Dendritic cell treated with granulocyte-macrophage colony-stimulating factor and Interleukin-4, amounts not matched to agents 40 ng/mL and 50 ng/mL, for 4 days (primary cell): Measurements from ENCODE around the gene TMEM266.
A peak's percentile ranks its signal among the peaks of the same experiment; 100 is the strongest.
"Not testable (repeated sequence)": the region's sequence is repeated elsewhere in the genome, so short reads cannot be mapped to it uniquely, and the experiment has no call there.

Experiments
- H3K27ac Mint-ChIP-seq: one replicate; pipeline ENCODE4 v1.8.0; 2022; ENCODE audit warnings: mild to moderate bottlenecking, mixed read lengths
- H3K27me3 Mint-ChIP-seq: one replicate; pipeline ENCODE4 v1.8.0; 2022; ENCODE audit warnings: mild to moderate bottlenecking, mixed read lengths
- H3K36me3 Mint-ChIP-seq: one replicate; pipeline ENCODE4 v1.8.0; 2022; ENCODE audit warnings: low read depth, mixed read lengths
- H3K4me1 Mint-ChIP-seq: one replicate; pipeline ENCODE4 v1.8.0; 2022; ENCODE audit warnings: low read depth, mixed read lengths
- H3K4me3 Mint-ChIP-seq: one replicate; pipeline ENCODE4 v1.8.0; 2022; ENCODE audit warnings: mild to moderate bottlenecking, moderate library complexity, mixed read lengths
- H3K9me3 Mint-ChIP-seq: one replicate; pipeline ENCODE4 v1.8.0; 2022; ENCODE audit warnings: mixed read lengths
- intact Hi-C: fragments of 100-400 bp; cut with micrococcal nuclease; formaldehyde crosslinking; loops from one replicate; pipeline ENCODE4 v1.15.0; 2022

Gene TMEM266, protein sequence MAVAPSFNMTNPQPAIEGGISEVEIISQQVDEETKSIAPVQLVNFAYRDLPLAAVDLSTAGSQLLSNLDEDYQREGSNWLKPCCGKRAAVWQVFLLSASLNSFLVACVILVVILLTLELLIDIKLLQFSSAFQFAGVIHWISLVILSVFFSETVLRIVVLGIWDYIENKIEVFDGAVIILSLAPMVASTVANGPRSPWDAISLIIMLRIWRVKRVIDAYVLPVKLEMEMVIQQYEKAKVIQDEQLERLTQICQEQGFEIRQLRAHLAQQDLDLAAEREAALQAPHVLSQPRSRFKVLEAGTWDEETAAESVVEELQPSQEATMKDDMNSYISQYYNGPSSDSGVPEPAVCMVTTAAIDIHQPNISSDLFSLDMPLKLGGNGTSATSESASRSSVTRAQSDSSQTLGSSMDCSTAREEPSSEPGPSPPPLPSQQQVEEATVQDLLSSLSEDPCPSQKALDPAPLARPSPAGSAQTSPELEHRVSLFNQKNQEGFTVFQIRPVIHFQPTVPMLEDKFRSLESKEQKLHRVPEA

DNA sequence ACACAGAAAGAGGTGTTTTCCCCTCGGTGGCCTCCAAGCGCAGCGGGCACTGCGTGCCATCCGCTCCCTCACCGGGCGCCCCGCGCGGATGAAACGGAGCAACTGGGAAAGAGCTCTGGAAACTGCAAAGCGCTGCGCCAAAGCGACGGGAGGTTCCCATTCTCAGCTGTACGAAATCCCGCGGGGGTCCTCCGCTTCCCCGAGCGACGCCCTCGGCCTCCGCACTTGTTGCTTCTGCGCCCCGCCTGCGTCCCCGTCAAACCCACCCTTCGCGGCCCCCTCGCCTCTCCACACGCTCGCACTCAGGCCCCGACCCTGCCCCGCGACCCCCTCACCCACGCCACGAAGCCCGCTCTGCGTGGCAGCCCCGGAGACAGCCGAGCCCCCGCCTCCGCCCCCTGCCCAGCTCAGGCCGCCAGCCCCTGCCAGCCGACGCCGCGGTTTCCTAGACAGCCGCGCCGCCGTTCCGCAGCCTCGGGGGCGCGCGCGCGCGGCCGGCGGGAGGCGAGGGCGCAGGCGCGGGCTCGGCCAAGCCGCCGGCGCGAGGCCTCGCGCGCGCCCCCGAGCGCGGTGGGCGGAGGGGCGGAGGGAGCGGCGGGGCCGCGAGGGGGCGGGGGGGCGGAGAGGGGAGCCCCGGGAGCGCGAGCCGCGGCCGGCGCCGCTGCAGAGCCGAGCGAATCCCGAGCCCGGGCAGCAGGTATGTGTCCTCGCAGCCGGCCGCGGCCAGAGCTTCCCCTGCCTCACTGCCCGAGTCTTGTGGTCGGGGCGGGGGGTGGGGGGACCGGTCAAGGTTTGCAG, at the start of gene TMEM266:
Gene TMEM266, plus strand, starts transcription at position 666 of the 798 bp plus-strand sequence. CDS start 74,279 bp downstream, outside the sequence.
- H3K36me3 Mint-ChIP-seq, result no peaks in the 10 kb centered on the region
- intact Hi-C loops, result no loop called here
- no peaks in the 10 kb centered on the region for H3K9me3 Mint-ChIP-seq
- H3K4me1 Mint-ChIP-seq, result peaks cover 24% of the 10 kb centered on the region
- peaks cover 39% of the 10 kb centered on the region for H3K27me3 Mint-ChIP-seq
- no peak within 1 kb of the TSS for H3K27ac Mint-ChIP-seq
- peak within 1 kb of the TSS; percentile 71 for H3K4me3 Mint-ChIP-seq

- no peaks in the 10 kb centered on the region for H3K27me3 Mint-ChIP-seq
- H3K27ac Mint-ChIP-seq, result no peak overlapping the region
- H3K4me3 Mint-ChIP-seq, result no peak overlapping the region
- intact Hi-C loops, result no loop called here
- no peaks in the 10 kb centered on the region for H3K9me3 Mint-ChIP-seq
- H3K36me3 Mint-ChIP-seq, result no peaks in the 10 kb centered on the region
- H3K4me1 Mint-ChIP-seq, result peaks cover 35% of the 10 kb centered on the region
Observed at GRCh38 chr15:76010613-76011012, 49.2 kb upstream of the TMEM266 start.

DNA sequence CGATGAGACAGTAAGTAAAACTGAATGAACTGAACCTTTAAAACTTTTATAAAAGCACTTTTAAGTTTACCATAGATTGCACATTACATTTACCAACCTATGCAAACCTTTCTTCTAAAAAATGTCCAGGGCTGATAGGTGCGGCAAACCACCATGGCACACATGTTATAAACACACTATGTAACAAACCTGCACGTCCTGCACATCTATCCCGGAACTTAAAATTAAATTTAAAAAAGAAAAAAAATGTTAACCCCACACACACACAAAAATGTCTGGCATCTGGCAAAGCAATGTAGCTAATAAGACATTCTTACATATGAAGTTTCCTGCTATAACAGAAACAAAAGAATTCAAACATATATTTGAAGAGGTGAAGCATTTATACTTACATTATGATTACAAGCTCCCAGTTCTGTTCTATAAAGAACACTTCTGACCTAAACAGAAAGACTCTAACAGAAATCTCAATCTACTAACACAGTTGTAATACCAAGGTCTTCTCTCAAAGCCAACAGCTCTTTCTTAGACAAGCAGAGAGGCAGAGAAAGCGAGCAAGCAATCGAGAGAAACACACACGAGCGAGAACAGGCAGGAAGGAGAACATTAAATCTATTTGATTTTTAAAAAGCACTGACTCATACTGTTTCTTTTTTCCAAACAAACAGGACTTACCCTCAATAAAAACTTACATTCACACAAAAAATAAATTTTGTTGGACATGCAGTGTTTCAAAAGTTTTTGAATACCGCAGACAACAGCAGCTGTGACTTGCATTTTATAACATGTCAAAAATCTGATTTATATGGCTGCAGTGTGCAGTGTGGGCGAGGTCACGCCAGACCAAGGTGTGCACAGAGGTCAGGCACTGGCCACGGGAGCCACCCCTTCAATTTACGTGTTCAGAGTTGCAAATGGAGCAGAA, 47.9 kb upstream of the TMEM266 start, which contains the start of gene NRG4:
Gene NRG4, minus strand, starts transcription at position 798 of the 925 bp plus-strand sequence. CDS start 1,194 bp downstream, outside the sequence.
- H3K27ac Mint-ChIP-seq, result peak within 1 kb of the TSS; percentile 54
- peak within 1 kb of the TSS; percentile 69 for H3K4me3 Mint-ChIP-seq
- H3K36me3 Mint-ChIP-seq, result no peaks in the 10 kb centered on the region
- peaks cover 22% of the 10 kb centered on the region for H3K4me1 Mint-ChIP-seq
- H3K27me3 Mint-ChIP-seq, result no peaks in the 10 kb centered on the region
- H3K9me3 Mint-ChIP-seq, result peaks cover 12% of the 10 kb centered on the region
- intact Hi-C loops, result no loop called here

- not testable (repeated sequence) for H3K4me3 Mint-ChIP-seq
Observed at GRCh38 chr15:76013470-76013869, 46.3 kb upstream of the TMEM266 start.

GRCh38 chr15:76024021-76024768, 35.6 kb upstream of the TMEM266 start:
- H3K4me3 Mint-ChIP-seq, result no peak overlapping the region
- no peaks in the 10 kb centered on the region for H3K27me3 Mint-ChIP-seq
- no peaks in the 10 kb centered on the region for H3K4me1 Mint-ChIP-seq
- intact Hi-C loops, result no loop called here
- H3K27ac Mint-ChIP-seq, result no peak overlapping the region
- H3K9me3 Mint-ChIP-seq, result peaks cover 38% of the 10 kb centered on the region
- no peaks in the 10 kb centered on the region for H3K36me3 Mint-ChIP-seq

More at GRCh38 chr15:76013470-76013869, 46.3 kb upstream of the TMEM266 start:
- H3K9me3 Mint-ChIP-seq, result peaks cover 27% of the 10 kb centered on the region
- H3K27me3 Mint-ChIP-seq, intact Hi-C loops, H3K36me3 Mint-ChIP-seq, H3K27ac Mint-ChIP-seq: not testable (repeated sequence)
- H3K4me1 Mint-ChIP-seq, result peaks cover 15% of the 10 kb centered on the region

- intact Hi-C loops, result no loop called here
- H3K9me3 Mint-ChIP-seq, result peaks cover 11% of the 10 kb centered on the region
Observed at GRCh38 chr15:76032046-76032445, 27.7 kb upstream of the TMEM266 start.

GRCh38 chr15:76033438-76033837, 26.3 kb upstream of the TMEM266 start:
- no peaks in the 10 kb centered on the region for H3K27me3 Mint-ChIP-seq
- no peaks in the 10 kb centered on the region for H3K4me1 Mint-ChIP-seq

More at GRCh38 chr15:76032046-76032445, 27.7 kb upstream of the TMEM266 start:
- Mint-ChIP-seq H3K36me3 (no peaks in the 10 kb centered on the region), H3K4me1 (no peaks in the 10 kb centered on the region), H3K27me3 (no peaks in the 10 kb centered on the region), H3K4me3 (no peak overlapping the region), H3K27ac (no peak overlapping the region)

GRCh38 chr15:76034111-76034510, 25.7 kb upstream of the TMEM266 start:
- no peaks in the 10 kb centered on the region for H3K9me3 Mint-ChIP-seq
- intact Hi-C loops, result no loop called here
- H3K27me3 Mint-ChIP-seq, result no peaks in the 10 kb centered on the region
- no peaks in the 10 kb centered on the region for H3K36me3 Mint-ChIP-seq
- no peak overlapping the region for H3K4me3 Mint-ChIP-seq
- no peaks in the 10 kb centered on the region for H3K4me1 Mint-ChIP-seq
- H3K27ac Mint-ChIP-seq, result no peak overlapping the region

More at GRCh38 chr15:76033438-76033837, 26.3 kb upstream of the TMEM266 start:
- Mint-ChIP-seq H3K27ac (no peak overlapping the region), H3K9me3 (no peaks in the 10 kb centered on the region), H3K4me3 (no peak overlapping the region), H3K36me3 (no peaks in the 10 kb centered on the region)
- intact Hi-C loops, result no loop called here

DNA sequence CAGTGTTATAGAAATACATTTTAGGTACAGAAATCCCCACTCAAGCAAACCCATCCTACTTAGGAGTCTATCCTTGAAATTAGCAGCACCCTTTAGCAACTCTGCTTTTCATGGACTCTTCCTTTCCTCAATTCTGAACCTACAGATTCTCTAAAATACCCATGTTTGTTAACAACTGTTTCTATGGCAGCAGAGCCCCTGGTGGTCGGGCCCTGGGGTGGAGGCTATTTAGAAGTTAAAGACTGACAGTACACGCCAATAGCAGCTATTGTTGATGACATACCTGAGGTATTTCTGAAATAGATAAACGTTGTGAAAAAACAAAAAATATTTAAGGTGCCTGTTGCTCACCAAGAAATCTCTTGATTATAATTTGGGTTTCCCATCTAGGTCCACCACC, 24.2 kb upstream of the TMEM266 start:
- no peaks in the 10 kb centered on the region for H3K9me3 Mint-ChIP-seq
- intact Hi-C loops, result no loop called here
- H3K27ac Mint-ChIP-seq, result no peak overlapping the region
- H3K4me1 Mint-ChIP-seq, result no peaks in the 10 kb centered on the region
- no peaks in the 10 kb centered on the region for H3K36me3 Mint-ChIP-seq
- no peak overlapping the region for H3K4me3 Mint-ChIP-seq
- no peaks in the 10 kb centered on the region for H3K27me3 Mint-ChIP-seq

- Mint-ChIP-seq H3K27ac (no peak overlapping the region), H3K27me3 (no peaks in the 10 kb centered on the region)
Observed at GRCh38 chr15:76038512-76038911, 21.3 kb upstream of the TMEM266 start.

GRCh38 chr15:76054201-76054600, 5.6 kb upstream of the TMEM266 start:
- H3K36me3 Mint-ChIP-seq, intact Hi-C loops, H3K9me3 Mint-ChIP-seq, H3K27ac Mint-ChIP-seq, H3K4me3 Mint-ChIP-seq: not testable (repeated sequence)
- Mint-ChIP-seq H3K4me1 (peaks cover 19% of the 10 kb centered on the region), H3K27me3 (peaks cover 11% of the 10 kb centered on the region)

More at GRCh38 chr15:76038512-76038911, 21.3 kb upstream of the TMEM266 start:
- Mint-ChIP-seq H3K9me3 (peaks cover 28% of the 10 kb centered on the region), H3K4me1 (no peaks in the 10 kb centered on the region), H3K4me3 (no peak overlapping the region), H3K36me3 (no peaks in the 10 kb centered on the region)
- intact Hi-C loops, result no loop called here

DNA sequence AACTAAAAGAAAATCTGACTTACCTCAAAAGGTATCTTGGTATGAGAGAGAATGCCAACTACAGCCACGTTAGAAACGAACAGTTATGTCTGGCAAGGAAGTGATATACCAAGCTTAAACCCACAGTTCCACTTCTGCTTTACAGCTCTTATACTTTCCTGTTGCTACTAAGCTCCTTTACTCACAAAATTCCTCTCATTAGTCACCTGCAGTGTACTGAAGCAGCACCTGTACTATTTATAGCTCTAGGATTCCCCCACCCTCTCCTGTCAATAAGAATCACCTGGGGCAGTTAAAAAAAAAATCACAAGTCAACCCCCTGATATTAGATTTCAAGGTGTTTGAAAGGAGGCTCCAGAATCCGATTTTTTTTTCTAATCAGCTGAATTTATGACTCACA, 2.9 kb upstream of the TMEM266 start:
- no peaks in the 10 kb centered on the region for H3K36me3 Mint-ChIP-seq
- no peaks in the 10 kb centered on the region for H3K9me3 Mint-ChIP-seq
- no peak overlapping the region for H3K27ac Mint-ChIP-seq
- intact Hi-C loops, result loop anchor here (1.0 kb wide), 1 partner anchor 82 kb away; no protein-coding TSS in a partner anchor
- H3K27me3 Mint-ChIP-seq, result peaks cover 28% of the 10 kb centered on the region
- H3K4me3 Mint-ChIP-seq, result peak overlapping the region; percentile 34
- H3K4me1 Mint-ChIP-seq, result peaks cover 18% of the 10 kb centered on the region
